IPS DF 6.9 (cell line): Measurements from ENCODE around the gene ZFP30.

Source experiments
- DNase-seq: peaks from one replicate; pipeline ENCODE4 v3.0.0-alpha.2; 2013; ENCODE audit warnings: low read depth, low spot score
- H3K27ac ChIP-seq: one replicate; pipeline ENCODE4 v1.5.1; 2013; ENCODE audit warnings: low read length, control low read depth
- H3K27me3 ChIP-seq: 2 replicates; pipeline ENCODE4 v1.6.1; 2013; ENCODE audit warnings: mild to moderate bottlenecking, low read length; ENCODE audit not compliant: control insufficient read depth, insufficient read depth
- H3K36me3 ChIP-seq: 2 replicates; pipeline ENCODE4 v1.6.1; 2013; ENCODE audit warnings: low read length; ENCODE audit not compliant: control insufficient read depth, insufficient read depth
- H3K4me1 ChIP-seq: 2 replicates; pipeline ENCODE4 v1.6.1; 2013; ENCODE audit warnings: low read length; ENCODE audit not compliant: control insufficient read depth, insufficient read depth
- H3K4me3 ChIP-seq: 2 replicates; pipeline ENCODE4 v1.5.1; 2013; ENCODE audit warnings: mild to moderate bottlenecking, low read length
- H3K9me3 ChIP-seq: 2 replicates; pipeline ENCODE4 v1.6.1; 2013; ENCODE audit warnings: low read length, inconsistent platforms; ENCODE audit not compliant: control insufficient read depth, insufficient read depth
- WGBS: extraction: QIAGEN DNeasy Blood & Tissue Kit; methylation state at CpG from one replicate; pipeline ENCODE4 v1.1.7; 2013; ENCODE audit warnings: mixed read lengths, missing lambda C conversion rate; ENCODE audit not compliant: insufficient read length, insufficient coverage; 5-methylcytosine and 5-hydroxymethylcytosine counted together

ZFP30 gene

DNA sequence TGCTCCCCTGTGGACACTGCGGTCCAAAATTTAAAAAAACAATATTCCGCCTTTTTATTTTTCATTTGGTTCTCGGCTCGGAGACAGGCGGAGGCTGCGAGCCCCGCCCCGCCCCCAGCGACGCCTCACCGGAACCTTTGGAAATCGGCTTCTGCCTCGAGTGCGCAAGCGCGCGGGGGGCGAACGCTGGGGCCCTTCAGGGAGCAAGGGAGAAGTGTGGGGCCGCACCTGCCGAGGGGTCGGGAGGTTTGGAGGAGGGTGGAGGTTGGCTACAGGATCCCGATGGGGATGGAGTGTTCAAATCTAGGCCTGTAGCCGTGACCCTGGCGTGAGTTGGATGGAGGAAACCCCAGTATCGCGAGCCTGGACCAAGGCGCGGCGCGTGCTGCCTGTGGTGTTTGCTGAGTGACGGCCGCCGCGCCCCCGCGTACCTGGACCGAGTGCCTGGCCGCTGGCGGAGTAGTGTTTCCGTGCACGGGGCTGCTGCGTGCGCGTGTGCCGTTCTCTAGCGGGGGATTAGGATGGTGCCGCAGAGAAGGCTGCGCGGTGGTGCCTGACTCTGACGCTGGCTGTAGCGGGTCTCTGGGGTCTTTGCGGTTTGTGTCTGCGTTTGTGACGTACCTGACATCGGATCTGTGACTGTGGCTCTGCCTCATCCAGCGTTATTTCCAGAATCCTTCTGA is 565 bp upstream of the ZFP30 start:
- whole genome bisulfite sequencing: no CpG with 5 or more reads among the region's 57 CpGs
- Histone ChIP-seq H3K4me3 (peak overlapping the region; percentile 56; the same call in 1 of the 2 replicates), H3K36me3 (no peaks in the 10 kb centered on the region), H3K9me3 (no peaks in the 10 kb centered on the region), H3K27ac (no peak overlapping the region), H3K4me1 (no peaks in the 10 kb centered on the region), H3K27me3 (no peaks in the 10 kb centered on the region)
- DNase-seq: peak; percentile 37

DNA sequence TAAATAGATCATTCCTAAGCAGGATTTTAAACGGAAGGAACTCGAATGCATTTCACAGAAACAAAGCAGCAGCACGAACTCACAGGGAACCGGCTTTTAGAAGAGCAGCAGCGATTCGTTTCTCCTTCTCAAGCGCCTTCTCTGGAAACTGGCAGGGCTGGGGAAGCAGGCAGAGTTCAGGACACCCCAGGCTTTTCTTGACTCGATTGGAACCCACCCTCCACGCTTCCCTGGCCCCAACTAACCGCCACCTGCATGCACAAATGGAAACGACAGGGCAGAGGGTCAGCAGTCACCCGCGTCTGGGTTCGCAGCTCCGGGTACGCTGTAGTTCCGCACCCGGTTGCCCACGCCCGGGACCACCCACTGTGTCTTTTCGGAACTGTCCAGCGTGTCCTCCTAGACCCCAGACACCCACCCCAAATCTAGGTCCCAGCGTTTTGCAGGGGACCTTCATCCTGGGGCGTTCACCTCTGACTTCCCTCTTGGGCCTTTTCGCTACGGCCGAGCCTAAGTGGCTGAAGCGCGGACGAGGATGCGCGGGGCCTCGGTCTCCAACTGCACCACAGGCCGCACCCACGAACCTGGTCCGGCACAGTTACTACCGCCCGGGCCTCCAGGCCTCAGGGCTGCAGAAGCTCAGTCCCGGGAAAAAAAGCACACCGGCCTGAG is 500 bp downstream of the ZFP30 start:
- H3K4me3 ChIP-seq: peak overlapping the region; percentile 56; the same call in 1 of the 2 replicates
- no peaks in the 10 kb centered on the region for H3K36me3 ChIP-seq
- no peaks in the 10 kb centered on the region for H3K4me1 ChIP-seq
- no peak overlapping the region for H3K27ac ChIP-seq
- DNase-seq: no peak
- no CpG with 5 or more reads among the region's 40 CpGs for whole genome bisulfite sequencing
- H3K27me3 ChIP-seq: no peaks in the 10 kb centered on the region
- H3K9me3 ChIP-seq: no peaks in the 10 kb centered on the region

DNA sequence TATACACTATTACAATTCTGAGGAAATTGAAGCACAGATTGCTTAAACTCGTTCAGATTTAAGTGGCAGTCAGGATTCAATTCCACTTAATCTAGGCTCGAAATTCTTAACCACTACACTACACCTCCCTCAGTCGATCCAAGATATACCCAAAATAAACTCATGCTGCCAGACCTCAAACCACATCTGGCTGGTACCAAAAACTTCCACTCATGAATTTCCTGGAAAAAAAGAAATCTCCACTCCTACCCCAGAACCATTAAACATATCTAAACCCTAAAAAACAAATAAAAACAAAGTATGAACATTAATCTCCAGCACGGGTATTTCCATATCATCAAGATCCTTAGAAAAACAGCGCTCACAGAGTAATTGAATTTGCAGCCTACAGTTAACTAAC is 1.1 kb downstream of the ZFP30 start:
- WGBS: 100% methylated on average over 1 of the region's 5 CpGs
- no peak overlapping the region; the same call in 1 of the 2 replicates for H3K4me3 ChIP-seq
- DNase-seq: no peak
- no peaks in the 10 kb centered on the region for H3K9me3 ChIP-seq
- H3K4me1 ChIP-seq: no peaks in the 10 kb centered on the region
- no peak overlapping the region for H3K27ac ChIP-seq
- H3K36me3 ChIP-seq: no peaks in the 10 kb centered on the region
- no peaks in the 10 kb centered on the region for H3K27me3 ChIP-seq

DNA sequence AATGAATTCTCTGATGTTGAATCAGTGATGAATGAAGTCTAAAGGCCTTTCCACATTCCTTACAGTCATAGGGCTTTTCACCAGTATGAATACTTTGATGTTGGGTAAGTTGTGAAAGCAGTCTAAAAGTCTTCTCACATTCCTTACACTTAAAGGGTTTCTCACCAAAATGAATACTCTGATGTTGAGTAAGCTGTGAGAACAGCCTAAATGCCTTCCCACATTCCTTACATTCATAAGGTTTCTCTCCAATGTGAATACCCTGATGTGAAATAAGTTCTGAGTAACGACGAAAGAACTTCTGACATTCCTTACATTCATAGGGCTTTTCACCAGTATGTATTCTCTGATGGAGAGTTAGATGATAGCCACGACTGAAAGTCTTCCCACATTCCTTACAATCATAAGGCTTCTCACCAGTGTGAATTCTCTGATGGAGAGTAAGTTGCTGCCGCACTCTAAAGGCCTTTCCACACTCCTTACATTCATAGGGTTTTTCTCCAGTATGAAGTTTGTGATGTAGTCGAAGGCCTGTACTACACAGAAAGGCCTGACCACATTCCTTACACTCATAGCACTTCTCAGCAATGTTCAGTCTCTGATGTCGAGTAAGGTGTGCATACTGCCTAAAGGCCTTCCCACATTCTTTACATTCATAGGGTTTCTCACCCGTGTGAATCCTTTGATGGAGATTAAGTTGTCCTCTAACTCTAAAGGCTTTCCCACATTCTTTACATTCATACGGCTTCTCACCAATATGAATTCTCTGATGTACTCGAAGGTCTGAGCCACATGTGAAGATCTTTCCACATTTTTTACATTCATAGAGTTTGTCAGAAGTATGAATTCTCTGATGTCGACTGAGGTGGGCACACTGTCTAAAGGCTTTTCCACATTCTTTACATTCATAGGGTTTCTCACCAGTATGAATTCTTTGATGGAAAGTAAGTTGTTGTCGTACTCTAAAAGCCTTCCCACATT is 19.9 kb downstream of the ZFP30 start:
- DNase-seq: no peak
- H3K4me3 ChIP-seq: no peak overlapping the region
- peaks cover 2% of the 10 kb centered on the region; the same call in 1 of the 2 replicates for H3K36me3 ChIP-seq
- no CpG with 5 or more reads among the region's 11 CpGs for WGBS
- H3K27ac ChIP-seq: no peak overlapping the region
- no peaks in the 10 kb centered on the region; the same call in 1 of the 2 replicates for H3K9me3 ChIP-seq
- no peaks in the 10 kb centered on the region for H3K27me3 ChIP-seq
- H3K4me1 ChIP-seq: no peaks in the 10 kb centered on the region

DNA sequence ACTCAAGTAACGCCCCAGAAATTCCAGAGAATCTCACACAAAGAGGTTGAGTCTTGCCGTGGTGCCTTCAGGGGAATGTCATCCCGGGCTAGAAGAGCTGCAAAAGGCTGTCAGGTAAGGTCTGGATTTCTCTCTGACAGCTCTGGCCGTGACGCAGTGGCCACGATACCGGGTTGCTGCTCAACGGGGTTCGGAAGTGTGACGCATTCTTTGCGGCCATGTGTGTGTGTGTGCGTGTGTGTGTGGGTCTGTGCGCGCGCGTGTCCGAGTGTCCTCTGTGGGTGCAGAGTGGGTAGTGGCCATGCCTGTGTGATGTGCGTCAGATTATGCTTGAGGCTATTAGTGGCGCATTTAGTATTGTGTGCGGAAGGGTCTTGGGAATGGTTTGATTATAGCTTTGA is 60.3 kb downstream of the ZFP30 start:
- Histone ChIP-seq H3K27me3 (no peaks in the 10 kb centered on the region), H3K36me3 (no peaks in the 10 kb centered on the region), H3K4me3 (peak overlapping the region; percentile 51; the same call in 1 of the 2 replicates), H3K9me3 (no peaks in the 10 kb centered on the region), H3K4me1 (peaks cover 3% of the 10 kb centered on the region; the same call in 1 of the 2 replicates), H3K27ac (no peak overlapping the region)
- no peak for DNase-seq
- no CpG with 5 or more reads among the region's 20 CpGs for WGBS

DNA sequence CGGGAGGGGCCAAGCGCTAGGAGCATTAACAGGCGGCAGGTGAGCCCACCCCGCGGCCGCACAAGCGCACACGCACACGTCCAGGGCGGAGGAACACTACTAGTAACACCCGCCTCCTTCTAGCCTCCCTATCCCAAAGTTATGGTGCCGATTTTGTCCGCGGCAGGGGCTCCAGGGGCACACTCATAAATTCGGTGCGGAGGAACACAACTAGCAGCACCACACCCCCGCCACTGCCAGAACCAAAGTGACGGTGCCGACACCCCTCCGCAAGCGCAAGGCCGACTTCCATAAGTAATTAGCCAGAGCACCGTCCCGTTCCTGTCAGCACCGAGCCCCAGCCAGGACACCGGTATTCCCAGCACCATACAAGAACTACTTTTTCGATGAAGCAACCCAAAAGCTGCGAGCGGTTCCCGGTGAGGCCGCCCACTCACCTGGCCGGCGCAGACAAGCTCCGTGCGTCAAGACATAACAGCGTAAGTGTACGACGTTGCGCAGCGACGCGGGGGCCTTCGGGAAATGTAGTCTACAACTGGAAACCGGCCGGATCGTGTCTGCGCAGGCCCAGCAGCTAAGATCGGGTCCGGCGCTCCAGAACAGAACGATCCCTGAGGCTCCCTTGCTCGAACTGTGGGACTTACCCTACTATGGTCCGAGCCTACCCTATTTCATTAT is 60.8 kb downstream of the ZFP30 start, which contains the start of the genes ZNF540 and ZNF571:
Gene ZNF540 (plus strand): TSS at position 573 of the 678 bp plus-strand sequence. CDS start 3,572 bp downstream, outside the sequence.
Gene ZNF571 (minus strand): TSS at position 489 of the 678 bp plus-strand sequence. CDS start 8,116 bp downstream, outside the sequence.
- peak; percentile 87 for DNase-seq
- Histone ChIP-seq H3K9me3 (no peaks in the 10 kb centered on the region), H3K27ac (no peak within 1 kb of the TSS), H3K4me1 (peaks cover 3% of the 10 kb centered on the region; the same call in 1 of the 2 replicates), H3K36me3 (no peaks in the 10 kb centered on the region), H3K27me3 (no peaks in the 10 kb centered on the region), H3K4me3 (peak within 1 kb of the TSS; percentile 80; the same call in 1 of the 2 replicates)
- WGBS: no CpG with 5 or more reads among the region's 53 CpGs

DNA sequence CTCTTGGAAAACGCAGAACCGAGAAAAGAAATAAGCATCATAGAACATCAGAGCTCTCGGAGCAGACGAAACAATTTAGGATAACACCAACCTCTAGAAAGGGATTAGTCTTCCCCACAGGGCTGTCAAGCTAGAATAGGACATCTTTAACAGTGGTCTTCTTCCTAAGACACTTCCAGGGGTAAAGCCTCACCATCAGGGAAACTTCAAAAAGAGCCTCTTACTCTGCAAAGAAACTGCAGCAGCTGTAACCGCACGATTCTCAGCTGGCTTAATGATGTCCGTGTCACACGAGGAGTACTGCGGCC is 61.3 kb downstream of the ZFP30 start:
- Histone ChIP-seq H3K4me3 (peak overlapping the region; percentile 80; the same call in 1 of the 2 replicates), H3K9me3 (no peaks in the 10 kb centered on the region), H3K27me3 (no peaks in the 10 kb centered on the region), H3K4me1 (peaks cover 3% of the 10 kb centered on the region; the same call in 1 of the 2 replicates), H3K27ac (no peak overlapping the region), H3K36me3 (no peaks in the 10 kb centered on the region)
- WGBS: no CpG with 5 or more reads among the region's 9 CpGs
- no peak for DNase-seq

DNA sequence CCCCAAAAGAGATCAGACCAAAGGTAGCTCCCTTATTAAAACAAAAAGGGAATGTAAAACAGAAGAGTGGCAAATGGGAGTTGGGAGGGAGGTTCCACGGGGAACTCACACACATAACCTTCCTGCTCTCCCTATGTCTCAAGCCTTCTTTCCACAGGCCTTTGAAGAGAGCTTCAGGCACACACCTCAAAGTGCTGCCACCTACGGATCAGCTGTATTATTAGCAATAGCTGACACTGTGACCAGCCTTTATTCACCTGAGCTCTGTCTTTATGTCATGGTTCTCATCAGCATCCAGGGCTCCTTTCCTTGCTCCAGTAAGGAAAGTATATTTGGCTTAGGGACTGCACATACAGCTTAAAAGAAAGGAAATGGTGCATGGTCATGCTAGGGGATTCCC is 71.9 kb downstream of the ZFP30 start:
- DNase-seq: no peak
- no peak overlapping the region for H3K4me3 ChIP-seq
- H3K4me1 ChIP-seq: no peaks in the 10 kb centered on the region
- H3K27me3 ChIP-seq: no peaks in the 10 kb centered on the region
- H3K9me3 ChIP-seq: no peaks in the 10 kb centered on the region
- H3K27ac ChIP-seq: no peak overlapping the region
- H3K36me3 ChIP-seq: 0 out of 2 replicates have a peak, but pooled peaks cover 2% of the 10 kb centered on the region
- no CpG with 5 or more reads among the region's 2 CpGs for WGBS

DNA sequence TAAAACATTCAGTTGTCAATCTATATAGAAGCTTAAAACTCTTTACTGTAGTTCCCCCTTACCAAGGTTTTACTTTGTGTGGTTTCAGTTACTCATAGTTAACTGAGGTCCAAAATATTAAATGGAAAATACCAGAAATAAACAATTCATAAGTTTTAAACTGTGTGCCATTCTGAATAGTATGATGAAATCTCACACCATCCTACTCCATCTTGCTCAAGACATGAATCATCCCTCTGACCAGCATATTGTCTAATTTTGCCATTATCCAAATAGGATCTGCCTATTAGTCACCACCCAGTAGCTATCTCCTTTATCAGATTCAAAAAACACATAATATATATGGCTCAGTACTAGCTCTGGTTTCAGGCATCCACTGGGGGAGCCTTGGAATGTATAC is 83.1 kb downstream of the ZFP30 start:
- no peaks in the 10 kb centered on the region for H3K36me3 ChIP-seq
- no peak overlapping the region for H3K27ac ChIP-seq
- no peaks in the 10 kb centered on the region for H3K27me3 ChIP-seq
- no peak overlapping the region for H3K4me3 ChIP-seq
- no peaks in the 10 kb centered on the region; the same call in 1 of the 2 replicates for H3K9me3 ChIP-seq
- H3K4me1 ChIP-seq: no peaks in the 10 kb centered on the region
- DNase-seq: no peak

DNA sequence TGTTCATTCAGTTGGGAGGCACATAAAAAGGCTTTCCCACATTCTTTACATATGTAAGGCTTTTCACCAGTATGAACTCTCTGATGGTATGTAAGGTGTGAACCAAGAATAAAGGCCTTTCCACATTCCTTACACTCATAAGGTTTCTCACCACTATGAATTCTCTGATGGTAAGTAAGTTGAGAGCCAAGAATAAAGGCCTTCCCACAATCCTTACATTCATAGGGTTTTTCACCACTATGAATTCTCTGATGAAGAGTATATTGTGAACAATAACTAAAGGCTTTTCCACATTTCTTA is 89.9 kb downstream of the ZFP30 start:
- H3K27ac ChIP-seq: no peak overlapping the region
- no peak overlapping the region for H3K4me3 ChIP-seq
- H3K9me3 ChIP-seq: peaks cover 4% of the 10 kb centered on the region; the same call in 1 of the 2 replicates
- no peak for DNase-seq
- H3K4me1 ChIP-seq: no peaks in the 10 kb centered on the region
- no peaks in the 10 kb centered on the region for H3K27me3 ChIP-seq
- H3K36me3 ChIP-seq: peaks cover 2% of the 10 kb centered on the region; the same call in 1 of the 2 replicates
